ENCODE results near the gene PIN1. TPM values are rescaled to one million over a fixed set of nuclear protein-coding genes. Genes with fewer than 3 reads are reported as not detected.

Gene PIN1
- 43.4 and 141 TPM in 2 replicates for total RNA-seq (ENCODE audit: low replicate concordance)

GRCh38 chr19:9834726-9835506 is at the start of gene PIN1:
TSS of gene PIN1 (plus strand) at chr19:9835318. CDS start at chr19:9835345, 27 bp downstream.
- Mint-ChIP-seq H3K4me3 (peak within 1 kb of the TSS; percentile 95), H3K27me3 (ENCODE audit: insufficient read depth, low read depth) (peaks cover 4% of the 10 kb centered on the region), H3K4me1 (peaks cover 18% of the 10 kb centered on the region), H3K9me3 (no peaks in the 10 kb centered on the region), H3K36me3 (peaks cover 2% of the 10 kb centered on the region), H3K27ac (peak within 1 kb of the TSS; percentile 53)
- peak within 1 kb of the TSS; percentile 92 for H3K4me3 ChIP-seq
- peak within 1 kb of the TSS; percentile 82 for H3K9ac ChIP-seq
- no peak within 1 kb of the TSS for H3K27ac ChIP-seq
- no peak within 1 kb of the TSS for H2AFZ ChIP-seq (replicated peaks)
- H3K27me3 ChIP-seq: no peaks in the 10 kb centered on the region
- H3K36me3 ChIP-seq: no peaks in the 10 kb centered on the region
- peaks cover 50% of the 10 kb centered on the region for H3K79me2 ChIP-seq (ENCODE audit: low read depth)
- H3K4me2 ChIP-seq: peak within 1 kb of the TSS; percentile 80
- H3F3A ChIP-seq (ENCODE audit: low read depth): peaks cover 14% of the 10 kb centered on the region
- no peaks in the 10 kb centered on the region for H3K9me3 ChIP-seq (ENCODE audit: low read depth)
- DNase-seq (ENCODE audit: low spot score): peak; percentile 100
- peaks cover 24% of the 10 kb centered on the region for H4K20me1 ChIP-seq (ENCODE audit: low read depth)
- H3K4me1 ChIP-seq: peaks cover 5% of the 10 kb centered on the region
- TF ChIP-seq EZH2phosphoT487 (IDR thresholded peaks at IDR 0.05): no peak
- peak; percentile 62 for TF ChIP-seq CTCF (IDR thresholded peaks at IDR 0.05)

GRCh38 chr19:9785367-9786331 is 49.5 kb upstream of the PIN1 start:
- H3K4me3 Mint-ChIP-seq: peak overlapping the region; percentile 92
- Histone ChIP-seq H3K79me2 (ENCODE audit: low read depth) (peaks cover 6% of the 10 kb centered on the region), H3K36me3 (no peaks in the 10 kb centered on the region), H4K20me1 (ENCODE audit: low read depth) (no peaks in the 10 kb centered on the region), H3K4me2 (peak overlapping the region; percentile 83), H2AFZ (replicated peaks) (peak overlapping the region; percentile 74), H3F3A (ENCODE audit: low read depth) (peaks cover 36% of the 10 kb centered on the region), H3K4me1 (peaks cover 14% of the 10 kb centered on the region), H3K9ac (no peak overlapping the region), H3K4me3 (peak overlapping the region; percentile 80), H3K27me3 (no peaks in the 10 kb centered on the region), H3K27ac (peak overlapping the region; percentile 84), H3K9me3 (ENCODE audit: low read depth) (no peaks in the 10 kb centered on the region)
- peak overlapping the region; percentile 99 for H3K27ac Mint-ChIP-seq
- no peaks in the 10 kb centered on the region for H3K9me3 Mint-ChIP-seq
- H3K27me3 Mint-ChIP-seq (ENCODE audit: insufficient read depth, low read depth): peaks cover 5% of the 10 kb centered on the region
- H3K4me1 Mint-ChIP-seq: peaks cover 24% of the 10 kb centered on the region
- peak; percentile 100 for DNase-seq (ENCODE audit: low spot score)
- peaks cover 1% of the 10 kb centered on the region for H3K36me3 Mint-ChIP-seq
- TF ChIP-seq CTCF (IDR thresholded peaks at IDR 0.05) (no peak), EZH2 (IDR thresholded peaks at IDR 0.05) (no peak), EZH2phosphoT487 (IDR thresholded peaks at IDR 0.05) (no peak)

GRCh38 chr19:9786342-9786741 is 48.8 kb upstream of the PIN1 start:
- peak overlapping the region; percentile 92 for H3K4me3 Mint-ChIP-seq
- Histone ChIP-seq H3K4me2 (peak overlapping the region; percentile 79), H3K36me3 (no peaks in the 10 kb centered on the region), H4K20me1 (ENCODE audit: low read depth) (no peaks in the 10 kb centered on the region), H3K9me3 (ENCODE audit: low read depth) (no peaks in the 10 kb centered on the region), H3K4me1 (peaks cover 19% of the 10 kb centered on the region), H3K79me2 (ENCODE audit: low read depth) (peaks cover 6% of the 10 kb centered on the region), H3K27me3 (no peaks in the 10 kb centered on the region), H3K4me3 (peak overlapping the region; percentile 80), H3K27ac (no peak overlapping the region), H2AFZ (replicated peaks) (peak overlapping the region; percentile 74), H3K9ac (no peak overlapping the region), H3F3A (ENCODE audit: low read depth) (peaks cover 42% of the 10 kb centered on the region)
- DNase-seq (ENCODE audit: low spot score): no peak
- H3K4me1 Mint-ChIP-seq: peaks cover 26% of the 10 kb centered on the region
- no peaks in the 10 kb centered on the region for H3K36me3 Mint-ChIP-seq
- no peaks in the 10 kb centered on the region for H3K9me3 Mint-ChIP-seq
- H3K27ac Mint-ChIP-seq: no peak overlapping the region
- TF ChIP-seq EZH2phosphoT487 (IDR thresholded peaks at IDR 0.05): no peak
- no peak for TF ChIP-seq EZH2 (IDR thresholded peaks at IDR 0.05)
- no peak for TF ChIP-seq CTCF (IDR thresholded peaks at IDR 0.05)
- peaks cover 5% of the 10 kb centered on the region for H3K27me3 Mint-ChIP-seq (ENCODE audit: insufficient read depth, low read depth)
